ENCODE measurements around the gene COL6A2. TPM values are rescaled to one million over a fixed set of nuclear protein-coding genes. Genes with fewer than 3 reads are reported as not detected.

COL6A2 gene
- total RNA-seq, 2 donors from 2014 or later, result 11.9 to 14.2 TPM

DNA sequence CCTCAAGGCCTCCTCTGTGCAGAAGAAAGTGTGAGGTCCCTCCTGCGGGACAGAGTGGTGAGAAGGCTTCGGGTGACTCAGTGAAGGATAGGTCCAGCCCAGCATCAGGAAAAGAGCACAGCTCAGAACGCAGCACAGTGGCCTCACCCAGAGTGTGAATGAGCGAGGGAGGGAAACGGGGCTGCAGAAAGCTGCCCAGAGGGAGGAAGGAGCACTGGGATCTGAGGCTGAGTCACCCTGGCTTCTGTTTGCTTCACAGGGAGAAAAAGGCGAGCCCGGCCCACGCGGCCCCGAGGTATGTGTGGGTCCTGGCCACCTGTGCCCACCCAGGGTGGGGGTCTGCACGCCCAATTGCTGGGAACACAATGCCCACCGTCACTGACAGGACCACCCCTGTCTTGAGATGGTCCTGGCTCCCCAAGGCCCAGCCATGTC lies 24.3 kb downstream of the COL6A2 start:
- Mint-ChIP-seq H3K36me3 (no peaks in the 10 kb centered on the region), H3K9me3 (peaks cover 0 to 4% of the 10 kb centered on the region in 2 donors), H3K27ac (peak overlapping the region; percentile 75 to 87)
- no peak for ATAC-seq
- peak in 1 of 2 donors; percentile 45 for DNase-seq (ENCODE audit: low spot score in 2 of 2)

DNA sequence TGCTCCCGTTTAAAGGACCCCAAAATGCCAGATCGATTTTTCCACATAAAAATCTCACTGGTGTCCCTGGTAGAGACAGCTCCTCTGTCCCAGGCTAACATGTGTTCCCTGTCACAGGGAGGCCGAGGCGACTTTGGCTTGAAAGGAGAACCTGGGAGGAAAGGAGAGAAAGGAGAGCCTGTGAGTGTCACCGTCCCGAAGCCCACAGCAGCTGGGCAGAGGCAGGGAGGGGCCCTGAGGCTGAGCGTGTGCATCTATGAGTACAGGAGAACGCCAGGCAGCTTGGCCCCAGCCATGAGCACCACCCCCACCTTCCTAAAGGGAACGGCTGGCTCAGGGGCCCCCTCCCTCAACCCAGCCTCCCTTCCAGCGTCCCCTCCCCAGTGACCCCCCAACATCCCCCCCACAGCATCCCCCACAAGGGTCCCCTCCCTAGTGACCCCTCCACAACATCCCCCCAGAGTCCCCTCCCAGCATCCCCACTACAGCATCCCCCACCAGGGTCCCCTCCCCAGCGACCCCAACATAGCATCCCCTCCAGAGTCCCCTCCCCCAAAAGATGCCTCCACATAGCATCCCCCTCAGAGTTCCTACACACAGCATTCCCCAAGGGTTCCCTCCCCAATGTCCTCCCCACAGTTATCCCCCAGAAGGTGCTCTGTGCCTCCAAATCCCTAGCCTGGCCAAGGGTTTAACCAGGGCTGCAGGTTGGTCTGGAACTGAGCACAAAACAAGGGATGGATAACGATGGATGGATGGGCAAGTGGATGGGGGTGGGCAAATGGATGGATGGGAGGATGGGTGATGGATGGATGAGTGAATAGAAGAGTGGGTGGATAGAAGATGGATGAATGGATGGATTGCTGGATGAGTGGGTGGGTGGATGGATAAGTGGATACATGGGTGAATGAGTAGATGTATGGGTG lies 25.1 kb downstream of the COL6A2 start:
- Mint-ChIP-seq H3K27ac (no peak overlapping the region), H3K9me3 (peaks cover 0 to 4% of the 10 kb centered on the region in 2 donors), H3K36me3 (no peaks in the 10 kb centered on the region)
- DNase-seq (ENCODE audit: low spot score in 2 of 2) (peak in 1 of 2 donors; percentile 34), ATAC-seq (no peak)

DNA sequence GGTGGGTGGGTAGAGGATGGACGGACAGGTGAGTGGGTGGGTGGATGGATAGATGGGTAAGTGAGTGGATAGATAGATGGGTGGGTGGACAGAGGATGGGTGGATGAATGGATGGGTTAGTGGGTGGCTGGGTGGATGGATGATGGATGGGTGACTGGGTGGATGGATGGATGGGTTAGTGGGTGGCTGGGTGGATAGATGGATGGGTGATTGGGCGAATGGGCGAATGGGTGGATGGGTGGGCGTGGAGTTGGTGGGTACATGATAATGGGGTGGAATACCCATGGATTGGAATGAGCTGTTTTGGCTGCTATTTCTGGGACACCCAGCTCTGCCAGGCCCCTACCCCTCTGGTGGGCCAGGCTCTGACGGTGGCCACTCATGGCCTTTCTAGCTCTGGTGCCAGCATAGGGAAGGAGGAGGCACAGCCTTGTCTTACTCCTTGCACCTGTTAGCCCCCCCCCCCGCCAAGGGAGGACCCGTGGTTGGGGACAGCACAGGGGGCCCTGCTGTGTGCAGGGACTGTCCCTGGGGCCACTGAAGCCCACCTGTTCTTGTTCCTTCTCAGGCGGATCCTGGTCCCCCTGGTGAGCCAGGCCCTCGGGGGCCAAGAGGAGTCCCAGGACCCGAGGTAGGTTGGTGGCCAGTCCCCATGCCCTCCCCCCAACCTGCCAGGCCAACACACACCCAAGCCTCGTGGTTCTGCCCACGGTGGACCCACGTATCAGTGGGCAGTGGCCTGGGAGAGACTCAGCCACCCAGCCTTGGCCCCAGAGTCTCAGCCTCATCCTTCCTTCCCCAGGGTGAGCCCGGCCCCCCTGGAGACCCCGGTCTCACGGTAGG lies 26.4 kb downstream of the COL6A2 start:
- H3K36me3 Mint-ChIP-seq, result no peaks in the 10 kb centered on the region
- H3K9me3 Mint-ChIP-seq, result peaks cover 0 to 4% of the 10 kb centered on the region in 2 donors
- ATAC-seq (no peak), DNase-seq (ENCODE audit: low spot score in 2 of 2) (peak in 1 of 2 donors; percentile 44)
- H3K27ac Mint-ChIP-seq, result no peak overlapping the region

DNA sequence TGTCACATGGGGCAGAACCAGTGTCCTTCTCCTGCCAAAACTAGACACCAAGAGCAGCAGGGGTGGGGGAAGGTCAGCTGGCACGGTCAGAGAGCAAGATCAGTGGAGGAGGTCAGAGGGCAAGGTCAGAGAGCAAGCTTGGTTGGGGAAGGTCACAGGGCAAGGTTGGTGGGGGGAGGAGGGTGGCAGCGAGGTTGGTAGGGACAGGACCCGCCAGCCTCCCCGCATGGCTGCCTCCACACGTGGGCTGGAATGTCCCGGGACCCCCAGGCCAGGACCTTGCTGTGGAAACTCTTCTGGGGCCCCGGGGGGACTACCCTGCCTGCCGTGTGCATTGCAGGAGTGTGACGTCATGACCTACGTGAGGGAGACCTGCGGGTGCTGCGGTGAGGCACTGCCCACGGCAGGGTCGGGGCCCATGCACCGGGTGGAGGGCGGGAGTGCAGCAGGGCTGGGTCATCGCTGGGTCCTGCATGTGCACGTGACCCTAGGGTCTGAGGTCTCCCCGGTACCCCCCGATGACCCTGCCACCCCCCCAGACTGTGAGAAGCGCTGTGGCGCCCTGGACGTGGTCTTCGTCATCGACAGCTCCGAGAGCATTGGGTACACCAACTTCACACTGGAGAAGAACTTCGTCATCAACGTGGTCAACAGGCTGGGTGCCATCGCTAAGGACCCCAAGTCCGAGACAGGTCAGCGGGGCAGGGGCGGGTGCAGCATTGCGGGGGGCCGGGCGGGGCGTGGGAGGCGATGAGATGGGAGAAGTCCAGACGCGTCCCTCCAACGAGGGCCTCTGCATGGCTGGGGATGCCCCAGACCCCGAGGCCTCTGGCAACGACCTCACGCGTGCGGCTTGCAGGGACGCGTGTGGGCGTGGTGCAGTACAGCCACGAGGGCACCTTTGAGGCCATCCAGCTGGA lies 27.3 kb downstream of the COL6A2 start:
- peak overlapping the region in 1 of 2 donors; percentile 51 for H3K27ac Mint-ChIP-seq
- no peak for ATAC-seq
- H3K36me3 Mint-ChIP-seq, result no peaks in the 10 kb centered on the region
- DNase-seq (ENCODE audit: low spot score in 2 of 2), result no peak
- peaks cover 0 to 4% of the 10 kb centered on the region in 2 donors for H3K9me3 Mint-ChIP-seq

DNA sequence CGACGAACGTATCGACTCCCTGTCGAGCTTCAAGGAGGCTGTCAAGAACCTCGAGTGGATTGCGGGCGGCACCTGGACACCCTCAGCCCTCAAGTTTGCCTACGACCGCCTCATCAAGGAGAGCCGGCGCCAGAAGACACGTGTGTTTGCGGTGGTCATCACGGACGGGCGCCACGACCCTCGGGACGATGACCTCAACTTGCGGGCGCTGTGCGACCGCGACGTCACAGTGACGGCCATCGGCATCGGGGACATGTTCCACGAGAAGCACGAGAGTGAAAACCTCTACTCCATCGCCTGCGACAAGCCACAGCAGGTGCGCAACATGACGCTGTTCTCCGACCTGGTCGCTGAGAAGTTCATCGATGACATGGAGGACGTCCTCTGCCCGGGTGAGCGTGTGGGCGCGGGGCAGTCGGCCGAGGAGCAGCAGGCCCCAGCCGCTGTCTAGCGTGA lies 28.0 kb downstream of the COL6A2 start:
- DNase-seq (ENCODE audit: low spot score in 2 of 2) (peak in 1 of 2 donors; percentile 50), ATAC-seq (no peak)
- H3K36me3 Mint-ChIP-seq, result no peaks in the 10 kb centered on the region
- H3K27ac Mint-ChIP-seq, result peak overlapping the region in 1 of 2 donors; percentile 51
- peaks cover 0 to 4% of the 10 kb centered on the region in 2 donors for H3K9me3 Mint-ChIP-seq

DNA sequence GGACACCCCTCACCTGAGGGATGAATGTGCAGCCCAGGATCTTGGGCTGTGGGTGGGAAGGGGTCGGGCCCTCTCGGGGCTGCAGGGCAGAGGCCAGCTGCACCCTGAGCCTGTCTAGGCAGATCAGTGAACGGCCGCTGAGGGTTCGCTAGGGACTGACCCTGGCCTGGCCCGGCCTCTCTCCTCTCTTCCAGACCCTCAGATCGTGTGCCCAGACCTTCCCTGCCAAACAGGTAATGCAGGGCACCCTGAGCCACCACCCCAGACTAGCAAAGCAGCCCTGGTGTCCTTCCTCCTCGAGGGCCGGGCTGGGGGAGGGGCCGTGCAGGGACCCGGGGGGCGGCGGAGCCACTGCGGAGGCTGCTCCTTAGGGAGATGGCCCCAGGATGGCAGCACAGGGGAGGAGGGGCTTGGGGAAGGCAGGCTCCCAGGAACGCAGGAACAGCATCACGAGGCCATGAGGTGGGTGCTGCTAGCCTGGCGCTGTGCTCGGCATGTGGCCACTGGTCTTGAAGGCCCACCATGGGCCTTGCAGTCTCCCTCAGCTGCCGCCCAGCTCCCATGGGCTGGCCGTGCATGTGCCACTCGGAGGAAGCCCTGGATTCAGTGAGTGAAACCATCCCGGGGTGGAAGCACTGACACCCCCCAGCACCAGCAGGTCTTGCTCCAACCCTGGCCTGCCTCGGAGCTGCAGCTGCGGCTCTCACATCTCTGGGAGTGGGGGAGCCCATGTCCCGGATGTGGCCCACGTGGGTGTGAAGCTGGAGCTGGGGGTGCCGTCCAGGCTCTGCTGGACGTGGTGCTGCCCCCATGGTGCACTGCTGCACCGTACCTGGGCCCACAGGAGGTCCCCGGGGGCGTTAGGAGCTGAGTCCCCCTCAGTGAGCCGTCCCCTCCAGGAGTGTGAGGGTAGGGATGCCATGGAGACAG lies 28.7 kb downstream of the COL6A2 start:
- no peak for DNase-seq (ENCODE audit: low spot score in 2 of 2)
- no peaks in the 10 kb centered on the region for H3K36me3 Mint-ChIP-seq
- H3K9me3 Mint-ChIP-seq, result peaks cover 0 to 4% of the 10 kb centered on the region in 2 donors
- peak in 1 of 2 donors; percentile 13 for ATAC-seq
- H3K27ac Mint-ChIP-seq, result peak overlapping the region in 1 of 2 donors; percentile 51

DNA sequence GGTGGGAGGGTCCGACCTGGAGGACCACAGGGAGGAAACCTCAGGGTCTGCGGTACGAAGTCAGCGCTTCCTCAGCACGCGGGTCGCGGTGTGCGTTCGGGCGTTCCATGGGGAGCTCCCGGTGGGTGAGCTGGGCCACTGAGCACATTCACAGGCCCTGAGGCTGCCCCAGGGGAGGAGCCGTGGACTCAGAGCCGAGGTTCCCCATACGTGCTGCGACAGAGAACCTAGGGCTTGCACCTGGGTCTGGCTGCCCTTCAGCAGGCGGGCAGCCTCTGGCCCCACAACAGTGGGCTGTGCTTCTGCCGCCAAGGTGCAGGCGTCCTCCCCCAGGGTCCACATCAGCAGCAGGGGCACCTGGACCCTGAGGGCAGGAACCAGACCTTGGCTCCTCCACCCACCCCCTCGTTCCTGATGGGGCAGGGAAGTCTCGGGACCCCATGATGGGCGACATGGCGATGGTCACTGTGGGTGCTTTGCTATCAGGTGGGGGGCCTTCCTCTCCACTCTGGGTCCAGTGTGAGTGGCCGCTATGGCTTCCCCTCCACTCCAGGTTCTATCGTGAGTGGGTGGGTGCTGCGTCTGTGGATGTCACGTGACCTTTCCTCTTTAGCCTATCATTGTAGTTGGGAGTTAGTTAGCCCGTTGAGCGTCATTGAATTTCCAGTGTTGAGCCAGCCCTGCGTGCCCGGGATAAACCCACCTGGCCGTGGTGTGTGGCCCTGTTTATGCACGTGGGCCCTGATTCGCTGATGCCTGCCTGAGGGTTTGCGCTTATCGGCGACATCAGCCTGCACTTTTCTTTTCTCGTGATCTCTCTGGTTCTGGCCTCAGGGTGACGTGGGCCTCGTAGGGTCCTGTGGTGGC lies 29.6 kb downstream of the COL6A2 start:
- DNase-seq (ENCODE audit: low spot score in 2 of 2), result no peak
- no peak for ATAC-seq
- H3K9me3 Mint-ChIP-seq, result peaks cover 0 to 4% of the 10 kb centered on the region in 2 donors
- H3K36me3 Mint-ChIP-seq, result no peaks in the 10 kb centered on the region
- H3K27ac Mint-ChIP-seq, result no peak overlapping the region

DNA sequence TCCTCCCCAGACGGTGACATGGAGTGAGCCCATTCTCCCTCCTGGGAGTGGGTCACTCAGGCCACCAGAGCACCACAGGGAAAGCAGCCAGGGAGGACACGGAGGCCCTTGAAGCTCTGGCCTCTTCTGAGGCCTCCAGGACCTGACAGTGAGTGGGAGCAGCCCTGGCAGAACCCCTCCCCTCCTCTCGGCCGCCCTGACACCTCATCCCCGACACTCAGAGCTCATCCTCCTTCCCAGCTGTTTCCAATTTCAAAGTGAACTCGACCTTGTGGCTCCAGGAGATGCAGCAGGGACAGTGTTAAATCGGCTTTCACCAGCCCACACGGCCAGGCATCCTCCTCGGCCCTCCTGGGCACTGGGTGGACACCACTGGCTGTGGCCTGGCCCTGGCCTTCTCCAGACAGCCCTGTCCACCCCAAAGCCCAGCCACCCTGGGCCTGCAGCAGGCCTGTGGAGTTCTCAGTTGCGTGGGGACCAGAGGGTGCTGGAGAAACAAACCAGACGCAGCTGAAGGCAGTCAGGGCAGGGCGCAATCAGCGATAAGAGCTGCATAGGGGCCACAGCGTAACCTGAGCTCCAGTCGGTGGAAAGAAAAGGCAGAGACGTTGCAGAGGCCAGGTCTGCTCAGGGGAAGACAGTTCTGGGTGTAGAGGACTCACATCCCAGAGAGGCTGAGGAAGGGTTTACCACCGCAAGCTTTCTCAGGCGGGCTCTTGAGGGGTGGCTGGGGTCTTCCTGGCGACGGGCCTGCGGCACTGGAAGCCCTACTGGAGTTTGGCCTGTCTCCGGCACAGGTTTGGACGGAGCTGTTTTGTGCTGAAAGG lies 30.4 kb downstream of the COL6A2 start:
- Mint-ChIP-seq H3K9me3 (peaks cover 0 to 4% of the 10 kb centered on the region in 2 donors), H3K36me3 (no peaks in the 10 kb centered on the region), H3K27ac (no peak overlapping the region)
- no peak for ATAC-seq
- DNase-seq (ENCODE audit: low spot score in 2 of 2), result no peak

DNA sequence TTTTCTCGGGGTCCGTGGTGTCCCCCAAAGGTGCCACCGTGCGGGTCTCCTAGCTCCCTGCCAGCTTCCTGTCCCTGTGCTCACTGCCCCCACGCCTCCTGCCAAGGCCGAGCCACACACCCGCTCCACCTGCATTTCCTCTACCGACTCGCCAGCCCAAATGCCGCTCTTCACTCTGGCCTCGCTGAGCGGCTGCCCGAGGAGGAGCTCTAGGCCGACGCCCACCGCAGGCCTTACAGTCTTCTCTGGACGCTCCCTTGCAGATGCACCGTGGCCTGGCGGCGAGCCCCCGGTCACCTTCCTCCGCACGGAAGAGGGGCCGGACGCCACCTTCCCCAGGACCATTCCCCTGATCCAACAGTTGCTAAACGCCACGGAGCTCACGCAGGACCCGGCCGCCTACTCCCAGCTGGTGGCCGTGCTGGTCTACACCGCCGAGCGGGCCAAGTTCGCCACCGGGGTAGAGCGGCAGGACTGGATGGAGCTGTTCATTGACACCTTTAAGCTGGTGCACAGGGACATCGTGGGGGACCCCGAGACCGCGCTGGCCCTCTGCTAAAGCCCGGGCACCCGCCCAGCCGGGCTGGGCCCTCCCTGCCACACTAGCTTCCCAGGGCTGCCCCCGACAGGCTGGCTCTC lies 31.1 kb downstream of the COL6A2 start:
- Mint-ChIP-seq H3K9me3 (no peaks in the 10 kb centered on the region), H3K36me3 (no peaks in the 10 kb centered on the region), H3K27ac (no peak overlapping the region)
- ATAC-seq (no peak), DNase-seq (ENCODE audit: low spot score in 2 of 2) (no peak)

DNA sequence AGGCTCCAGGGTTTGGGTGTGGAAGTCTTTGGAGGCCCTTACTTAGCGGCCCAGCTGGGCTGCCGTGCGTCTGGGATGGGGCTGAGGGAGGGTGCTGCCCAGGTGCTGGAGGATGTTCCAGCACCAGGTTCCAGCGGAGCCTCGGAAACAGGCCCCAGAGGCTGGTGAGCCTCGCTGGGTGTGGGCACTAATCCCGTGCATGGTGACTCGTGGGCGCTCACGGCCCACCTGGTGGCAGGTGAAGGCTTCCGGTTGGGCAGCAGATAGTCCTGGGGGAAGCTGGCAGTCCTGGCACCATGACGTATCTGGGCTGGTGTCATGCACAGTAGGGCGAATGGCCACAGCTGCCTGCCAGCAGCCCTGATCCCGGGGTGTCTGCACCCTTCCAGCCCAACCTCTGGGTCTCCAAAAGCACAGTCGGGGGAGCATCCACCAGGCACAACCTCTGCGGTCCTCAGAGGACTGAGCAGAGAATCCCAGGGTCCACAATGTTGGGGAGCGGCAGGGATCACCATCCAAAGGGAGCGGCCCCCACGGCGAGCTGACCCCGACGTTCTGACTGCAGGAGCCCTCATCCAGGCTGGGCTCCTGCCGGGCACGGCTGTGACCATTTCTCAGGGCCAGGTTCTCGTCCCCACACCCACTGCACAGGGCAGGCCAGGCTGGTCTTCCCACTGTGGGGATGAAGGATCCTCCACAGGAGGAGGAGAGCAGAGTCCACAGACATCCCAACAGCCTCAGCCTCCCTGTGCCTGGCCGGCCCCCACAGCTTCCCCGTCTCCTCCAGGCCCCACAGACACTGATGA lies 32.1 kb downstream of the COL6A2 start:
- Mint-ChIP-seq H3K9me3 (no peaks in the 10 kb centered on the region), H3K27ac (peak overlapping the region in 1 of 2 donors; percentile 60), H3K36me3 (no peaks in the 10 kb centered on the region)
- no peak for ATAC-seq
- DNase-seq (ENCODE audit: low spot score in 2 of 2), result no peak

DNA sequence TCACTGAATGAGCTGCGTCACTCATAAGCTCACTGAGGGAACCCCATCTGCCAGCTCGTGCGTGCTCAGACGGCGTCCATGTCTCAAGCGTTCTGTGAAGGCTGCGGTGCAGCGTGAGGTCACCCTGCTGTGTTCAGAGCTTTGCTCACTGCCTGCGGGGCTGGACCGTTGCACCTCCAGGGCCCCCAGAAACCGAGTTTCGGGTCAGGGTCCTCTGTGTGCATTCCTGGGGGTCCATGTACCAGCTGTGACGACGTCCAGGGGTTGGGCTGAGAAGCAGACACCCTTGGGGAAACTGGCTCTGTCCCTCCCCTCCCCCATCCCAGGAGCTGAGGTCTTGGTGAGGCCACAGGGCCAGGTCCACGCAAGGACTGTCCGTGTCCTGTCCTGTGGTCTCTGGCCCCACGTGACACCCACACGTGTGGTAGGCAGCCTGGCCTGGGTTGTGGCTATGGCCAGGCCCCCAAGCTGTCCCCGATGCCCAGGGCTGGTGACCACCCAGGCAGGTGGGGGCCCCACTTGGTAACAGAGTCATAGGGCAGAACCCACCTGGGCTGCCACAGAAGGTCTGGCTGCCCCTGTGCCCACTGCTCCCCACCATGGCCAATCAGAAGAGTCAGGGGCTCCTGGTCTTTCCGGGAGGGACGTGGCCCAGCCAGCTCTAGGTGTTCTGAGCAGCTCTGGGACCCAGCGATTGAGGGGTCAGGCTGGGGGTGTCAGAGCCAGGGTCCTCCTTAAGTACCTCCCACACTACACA lies 33.1 kb downstream of the COL6A2 start:
- H3K36me3 Mint-ChIP-seq, result no peaks in the 10 kb centered on the region
- ATAC-seq (no peak), DNase-seq (ENCODE audit: low spot score in 2 of 2) (no peak)
- no peak overlapping the region for H3K27ac Mint-ChIP-seq
- H3K9me3 Mint-ChIP-seq, result no peaks in the 10 kb centered on the region

DNA sequence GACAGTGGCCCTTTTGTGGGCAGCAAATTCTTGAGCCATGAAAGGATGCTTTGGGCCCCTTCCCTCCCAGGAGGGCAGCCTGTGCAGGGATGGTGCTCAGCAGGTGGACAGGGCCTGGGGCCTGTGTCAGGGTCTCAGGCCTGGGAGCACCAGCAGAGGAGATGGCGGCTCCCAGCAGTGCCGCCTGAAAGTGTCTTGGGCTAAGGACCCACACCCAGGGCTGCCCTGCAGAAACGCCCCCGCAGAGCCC lies 33.6 kb downstream of the COL6A2 start:
- no peaks in the 10 kb centered on the region for H3K36me3 Mint-ChIP-seq
- ATAC-seq (no peak), DNase-seq (ENCODE audit: low spot score in 2 of 2) (no peak)
- H3K9me3 Mint-ChIP-seq, result no peaks in the 10 kb centered on the region
- no peak overlapping the region for H3K27ac Mint-ChIP-seq

Data from activated naive CD4-positive, alpha-beta T cell treated with anti-CD3 and anti-CD28 coated beads, Interleukin-2, amount 50 U/mL, for 72 hours (primary cell).